ENCODE data around the gene SPDYC.

GRCh38 chr11:65218446-65218845 lies 48.4 kb downstream of the SPDYC start:
- no peak for TF ChIP-seq CTCF (IDR thresholded peaks at IDR 0.05)
- no peak for TF ChIP-seq POLR2A (IDR thresholded peaks at IDR 0.05)
